Left ventricle myocardium superior (tissue), 1 donor: ENCODE data around the gene ISM1. TPM values are rescaled to one million over a fixed set of nuclear protein-coding genes. Genes with fewer than 3 reads are reported as not detected.

Source experiments
- total RNA-seq: library from RNA; stranded (reverse); fragmentation: NEBNext Ultra II Directional; extraction: Animal tissue kit (Norgen Biotek cat#: 25700); gene quantifications from one replicate; pipeline ENCODE4 v1.2.1, GENCODE V29; 2021
- donor health status: DM: no; HTN: yes; CAD: no; lungs with severe emphysema.

The ISM1 gene
- total RNA-seq, 1 donor from 2014 or later, result 1.7 TPM

Other genes with a start within 250 kb of the ISM1 start
- 5.4 TPM for gene SPTLC3, start 212.3 kb upstream of the ISM1 start, total RNA-seq